HL-60/S4 treated with retinoic acid at 250 ng/mL for 4 days and 3 days (cell line): ENCODE measurements around the gene APIP.

ENCODE experiments used
- in situ Hi-C: fragments of 300-500 bp; cut with MboI; formaldehyde crosslinking; loops from 2 replicates; pipeline ENCODE4 v1.7.0; 2022; ENCODE audit warnings: low sequenced_read_pairs

Gene APIP, protein sequence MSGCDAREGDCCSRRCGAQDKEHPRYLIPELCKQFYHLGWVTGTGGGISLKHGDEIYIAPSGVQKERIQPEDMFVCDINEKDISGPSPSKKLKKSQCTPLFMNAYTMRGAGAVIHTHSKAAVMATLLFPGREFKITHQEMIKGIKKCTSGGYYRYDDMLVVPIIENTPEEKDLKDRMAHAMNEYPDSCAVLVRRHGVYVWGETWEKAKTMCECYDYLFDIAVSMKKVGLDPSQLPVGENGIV

GRCh38 chr11:34916015-34916842, at the start of gene APIP, which contains the start of gene PDHX:
Gene APIP (minus strand): TSS chr11:34916379. CDS start chr11:34916284, 95 bp downstream.
Gene PDHX (plus strand): TSS chr11:34916618. CDS start chr11:34916656, 38 bp downstream.
- in situ Hi-C loops = loop anchor here (10.0 kb wide), 1 partner anchor 479 kb away; no protein-coding TSS in a partner anchor

DNA sequence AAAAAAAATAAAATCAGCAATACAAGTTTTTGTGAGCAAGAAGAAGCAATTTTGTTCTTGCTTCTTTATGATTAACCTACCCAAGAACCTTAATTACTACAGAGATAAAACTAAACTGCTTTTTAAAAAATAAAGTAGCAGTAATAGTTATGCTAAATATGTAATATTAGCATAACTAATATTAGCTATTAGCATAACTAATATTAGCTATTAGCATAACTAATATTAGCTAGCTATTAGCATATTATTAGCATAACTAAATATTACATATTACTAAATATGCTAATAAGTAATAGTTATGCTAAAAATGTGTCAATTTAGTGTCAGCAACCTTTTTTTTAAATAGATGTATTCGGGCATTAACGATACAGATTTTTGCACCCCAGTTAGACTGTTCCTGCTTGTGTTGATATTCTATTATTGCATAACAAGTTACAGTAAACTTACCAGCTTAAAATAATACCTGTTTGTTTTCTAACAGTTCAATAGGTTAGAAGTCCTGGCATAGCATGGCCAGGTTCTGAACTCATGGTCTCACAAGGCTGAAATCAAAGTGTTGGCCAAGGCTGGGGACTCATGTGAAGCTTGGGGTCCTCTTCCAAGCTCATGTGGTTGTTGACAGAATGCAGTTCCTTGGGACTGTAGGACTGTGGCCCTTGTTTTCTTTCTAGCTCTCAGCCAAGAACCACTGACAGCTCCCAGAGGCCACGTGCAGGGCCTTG, 48.6 kb upstream of the APIP start:
- in situ Hi-C loops = no loop called here

DNA sequence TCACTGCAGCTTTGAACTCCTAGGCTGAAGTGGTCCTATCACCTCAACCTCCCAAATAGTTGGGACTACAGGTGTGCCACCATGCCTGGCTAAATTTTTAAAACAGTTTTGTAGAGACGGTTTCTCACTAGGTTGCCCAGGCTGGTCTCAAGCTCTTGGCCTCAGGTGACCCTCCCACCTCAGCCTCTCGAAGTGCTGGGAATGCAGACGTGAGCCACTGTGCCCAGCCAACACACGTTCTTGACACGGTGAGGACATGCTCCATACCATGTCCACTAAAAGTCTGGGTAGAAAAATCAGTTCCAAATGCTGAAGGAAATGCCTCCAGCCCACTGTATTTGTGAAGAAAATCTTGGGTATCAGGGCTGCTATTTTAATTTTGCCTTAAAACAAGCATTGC, 47.2 kb upstream of the APIP start:
- in situ Hi-C loops = no loop called here

GRCh38 chr11:34962034-34962433, 45.9 kb upstream of the APIP start:
- in situ Hi-C loops = no loop called here

DNA sequence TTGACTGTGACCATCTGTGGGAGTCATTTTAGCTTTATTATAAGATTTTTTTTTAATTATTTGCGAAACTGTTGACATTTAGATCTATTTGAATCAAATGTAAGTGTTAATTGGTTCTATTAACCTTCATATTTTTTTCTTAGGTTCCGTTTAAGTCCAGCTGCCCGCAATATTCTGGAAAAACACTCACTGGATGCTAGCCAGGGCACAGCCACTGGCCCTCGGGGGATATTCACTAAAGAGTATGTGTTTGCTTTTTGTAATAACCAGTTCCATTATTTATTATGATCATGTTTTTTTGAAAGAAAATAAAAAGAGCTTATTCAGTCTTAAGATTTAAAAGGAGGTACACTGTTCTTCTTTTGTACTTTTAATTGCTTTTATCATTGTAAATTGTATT, 44.1 kb upstream of the APIP start:
- in situ Hi-C loops = no loop called here

- in situ Hi-C loops = no loop called here
Measured at GRCh38 chr11:34959770-34960169, 43.6 kb upstream of the APIP start.

GRCh38 chr11:34957606-34958005, 41.4 kb upstream of the APIP start:
- in situ Hi-C loops = no loop called here

DNA sequence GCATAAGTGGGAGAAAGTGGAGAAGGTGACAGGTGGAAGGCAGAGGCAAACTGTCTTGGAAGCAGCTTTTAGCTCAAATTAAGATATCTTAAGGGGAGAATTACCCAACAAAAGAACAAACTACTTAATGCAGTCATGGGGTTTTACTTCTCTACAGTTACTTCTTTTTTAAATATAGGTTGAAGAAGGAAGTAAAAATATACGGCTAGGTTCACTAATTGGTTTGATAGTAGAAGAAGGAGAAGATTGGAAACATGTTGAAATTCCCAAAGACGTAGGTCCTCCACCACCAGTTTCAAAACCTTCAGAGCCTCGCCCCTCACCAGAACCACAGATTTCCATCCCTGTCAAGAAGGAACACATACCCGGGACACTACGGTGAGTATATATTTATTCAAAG, 41.0 kb upstream of the APIP start:
- in situ Hi-C loops = no loop called here

- in situ Hi-C loops = no loop called here
Measured at GRCh38 chr11:34953955-34954354, 37.8 kb upstream of the APIP start.

DNA sequence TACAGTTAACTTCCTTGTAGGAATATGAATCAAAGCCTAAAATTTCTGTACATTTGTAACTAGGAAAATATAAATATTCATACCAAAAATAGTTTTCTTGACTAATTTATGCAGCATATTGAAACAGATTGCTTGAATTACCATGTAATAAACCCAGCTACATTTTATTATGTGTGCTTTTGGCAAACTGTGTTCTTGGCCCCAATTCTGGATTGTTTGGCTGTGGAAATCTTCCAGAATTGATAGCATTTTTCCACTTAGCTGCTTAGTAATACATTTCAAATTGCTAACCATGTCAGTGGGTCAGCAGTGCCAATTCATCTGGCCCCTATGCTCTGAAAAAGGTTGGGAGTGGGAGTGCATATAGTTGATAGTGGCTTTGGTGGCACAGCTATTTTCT, 32.5 kb upstream of the APIP start:
- in situ Hi-C loops = no loop called here

DNA sequence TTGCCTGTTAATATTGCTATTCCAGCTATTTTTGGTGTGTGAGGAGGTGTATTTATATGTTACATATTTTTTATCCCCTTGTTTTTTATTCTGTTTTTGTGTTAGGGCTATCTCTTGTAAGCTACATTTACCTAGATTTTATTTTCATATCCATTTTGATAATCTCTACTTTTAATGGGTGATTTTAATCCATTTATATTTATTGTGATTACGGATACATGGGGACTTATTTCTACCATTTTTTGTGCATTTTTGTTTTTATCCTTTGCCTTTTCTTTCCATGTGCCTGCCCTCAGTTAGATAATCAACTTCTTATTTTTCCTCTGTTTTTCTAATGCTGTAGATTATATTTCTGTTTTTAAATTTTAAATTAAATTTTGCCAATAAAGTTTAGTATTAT, 28.5 kb upstream of the APIP start:
- in situ Hi-C loops = no loop called here

DNA sequence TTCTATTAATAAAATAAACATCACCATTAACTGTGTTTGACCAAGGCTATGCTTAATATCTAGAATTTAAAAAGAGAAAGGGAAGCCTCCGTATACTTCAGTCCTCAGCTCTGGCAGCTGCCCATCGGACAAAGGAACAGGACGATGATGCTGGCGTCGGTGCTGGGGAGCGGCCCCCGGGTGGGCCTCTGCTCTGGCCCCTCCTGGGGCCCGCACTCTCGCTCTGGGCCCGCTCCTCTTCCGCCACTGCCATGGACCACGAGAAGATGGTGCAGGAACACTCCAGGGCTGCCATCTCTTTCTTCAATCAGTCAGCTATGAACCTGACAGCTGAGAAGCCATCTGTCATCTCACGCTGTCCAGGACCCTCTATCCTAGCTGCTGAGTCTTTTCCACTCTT, 25.5 kb upstream of the APIP start:
- in situ Hi-C loops = no loop called here

DNA sequence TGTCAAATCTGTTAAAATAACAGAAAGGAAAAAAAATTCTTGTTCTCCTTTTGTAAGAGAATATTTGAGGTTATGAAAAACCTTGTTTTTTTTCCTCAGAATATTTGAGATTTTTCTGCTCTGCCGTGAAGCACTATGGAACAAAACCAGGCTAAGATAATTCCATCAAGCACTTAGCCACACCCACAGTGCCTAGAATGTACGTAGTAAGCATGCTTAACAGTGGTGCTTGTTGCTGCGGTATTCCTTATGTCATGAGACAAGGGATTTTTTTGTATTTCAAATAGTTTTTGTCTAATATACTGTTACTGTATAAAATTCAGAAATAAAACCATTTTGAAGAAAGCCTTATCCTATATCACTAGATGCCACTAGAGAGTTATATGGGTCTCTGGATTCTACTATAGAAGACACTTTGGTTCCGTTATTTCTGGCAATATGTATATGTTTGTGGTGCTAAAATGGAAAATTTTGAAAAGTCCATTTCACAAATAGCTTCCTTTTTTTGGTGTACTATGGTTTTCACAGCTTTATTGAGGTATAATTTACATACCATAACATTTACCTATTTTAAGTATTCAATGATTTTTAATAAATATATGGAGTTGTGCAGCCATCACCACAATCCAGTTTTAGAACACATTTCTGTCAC, 24.0 kb upstream of the APIP start:
- in situ Hi-C loops = no loop called here

DNA sequence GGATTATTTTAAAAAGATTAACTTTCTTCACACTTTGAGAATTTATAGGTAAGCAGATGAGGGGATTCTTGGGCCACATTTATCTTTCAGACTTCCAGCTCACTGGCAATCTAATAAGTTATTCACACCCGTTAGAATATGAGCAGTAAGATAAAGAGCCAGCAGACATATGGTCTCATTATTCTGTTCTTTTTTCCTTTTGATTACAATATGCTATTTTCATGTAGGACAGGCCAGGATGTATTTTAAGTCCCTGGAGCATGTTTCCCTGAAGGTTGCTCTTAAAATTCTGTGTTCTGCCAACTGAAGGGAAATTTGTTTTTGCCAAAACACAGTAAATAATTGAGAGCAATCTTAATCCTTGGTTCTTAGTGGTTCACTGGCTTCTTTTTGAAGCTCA, 22.4 kb upstream of the APIP start:
- in situ Hi-C loops = no loop called here

DNA sequence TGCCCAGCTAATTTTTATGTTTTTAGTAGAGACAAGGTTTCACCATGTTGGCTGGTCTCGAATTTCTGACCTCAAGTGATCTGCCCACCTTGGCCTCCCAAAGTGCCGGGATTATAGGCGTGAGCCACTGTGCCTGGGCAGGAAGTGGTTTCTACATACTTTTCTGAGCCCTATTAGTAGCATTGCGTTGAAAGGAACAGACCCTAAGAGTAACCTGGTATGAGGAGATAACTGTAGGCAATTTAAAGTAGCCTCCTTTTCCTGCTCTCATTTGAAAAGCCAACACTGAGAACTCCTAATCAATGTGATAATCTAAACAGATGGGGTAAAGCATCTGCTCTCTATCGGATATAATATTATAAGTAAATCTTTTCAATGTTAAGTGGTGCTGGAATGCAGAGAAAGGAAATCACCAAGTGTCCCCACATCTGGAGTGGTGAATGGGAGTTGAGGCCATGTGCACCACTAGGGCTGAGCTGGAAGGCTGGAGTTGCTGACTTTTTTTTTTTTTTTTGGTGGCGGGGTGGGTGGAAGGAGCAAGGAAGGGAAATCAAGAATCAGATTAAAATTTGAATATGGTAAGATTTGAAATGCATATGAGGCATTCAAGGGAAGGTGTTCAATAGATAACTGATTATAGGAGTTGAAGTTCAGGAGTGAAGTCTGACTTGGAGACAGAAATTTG, 20.9 kb upstream of the APIP start:
- in situ Hi-C loops = no loop called here

DNA sequence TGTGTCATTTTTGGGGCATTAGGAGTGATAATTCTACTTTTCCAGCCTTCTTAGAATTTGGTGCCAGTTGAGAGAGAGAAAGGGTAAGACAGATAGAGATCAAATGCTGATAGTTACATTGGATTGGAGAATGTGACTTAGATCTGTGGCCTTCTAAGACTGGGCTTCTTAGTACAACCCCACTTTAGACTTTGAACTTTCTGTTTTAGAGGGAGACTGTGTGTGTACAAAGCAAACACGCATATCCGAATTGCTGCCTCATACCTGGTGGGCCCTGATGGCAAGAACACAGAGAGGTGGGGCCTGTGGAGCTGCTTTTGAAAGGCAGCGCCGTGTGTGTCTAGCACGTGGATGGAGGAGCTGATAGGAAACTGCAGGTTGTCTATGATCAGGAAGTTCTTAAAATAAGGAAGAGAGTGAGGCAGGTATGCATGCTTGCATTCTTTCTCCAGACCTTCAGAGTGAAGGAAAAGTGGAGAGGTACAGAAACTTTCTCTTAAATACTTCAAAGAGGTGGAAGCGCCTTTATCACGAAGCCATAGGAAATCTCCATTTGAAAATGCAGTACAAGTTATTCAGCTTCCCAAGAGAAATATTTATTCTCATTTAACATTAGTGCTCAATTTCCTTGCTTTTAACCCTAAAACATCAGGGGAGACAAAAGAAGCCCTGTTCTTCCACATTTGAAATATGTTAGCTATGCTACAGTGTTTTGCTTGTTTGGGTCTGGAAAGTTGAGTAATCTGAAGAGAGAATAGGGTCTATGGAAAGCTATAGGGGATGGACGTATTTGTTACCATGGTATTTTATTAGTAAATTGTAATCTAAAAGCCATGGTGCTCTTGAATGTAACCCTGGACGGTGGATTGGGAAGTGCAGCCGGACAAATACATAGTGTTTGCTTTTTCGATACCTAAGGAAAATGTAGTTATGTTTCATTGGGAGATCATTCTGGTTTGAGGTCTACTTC, 13.9 kb upstream of the APIP start:
- in situ Hi-C loops = no loop called here

DNA sequence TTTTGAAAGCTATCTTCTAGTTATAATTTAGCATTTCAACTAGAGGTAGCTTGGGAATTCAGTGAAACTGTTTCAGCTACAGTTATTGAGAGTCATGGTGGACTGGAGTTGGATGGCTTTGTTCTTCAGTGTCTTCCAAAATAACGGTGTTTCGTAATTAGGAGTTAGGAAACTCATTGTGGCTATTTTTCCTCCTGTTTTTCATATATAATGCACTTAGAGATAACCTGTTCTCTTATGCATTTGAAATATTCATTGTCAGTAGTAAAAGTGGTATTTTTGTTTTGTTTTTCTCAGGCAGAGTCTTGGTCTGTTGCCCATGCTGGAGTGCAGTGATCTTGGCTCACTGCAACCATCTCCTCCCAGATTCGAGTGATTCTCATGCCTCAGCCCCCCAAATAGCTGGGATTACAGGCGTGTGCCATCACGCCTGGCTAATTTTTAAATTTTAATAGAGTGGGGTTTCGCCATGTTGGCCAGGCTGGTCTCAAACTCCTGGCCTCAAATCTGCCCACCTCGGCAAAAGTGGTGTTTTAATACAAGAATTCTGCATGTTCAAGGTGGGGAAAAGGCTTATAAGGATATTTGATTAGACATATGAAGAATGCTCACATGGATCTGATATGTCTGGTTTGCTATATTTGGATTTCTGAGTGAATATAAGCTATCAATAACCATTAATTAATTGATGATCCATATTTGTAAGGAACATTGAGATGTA, 12.9 kb upstream of the APIP start:
- in situ Hi-C loops = no loop called here

- in situ Hi-C loops = no loop called here
Measured at GRCh38 chr11:34928268-34928959, 12.2 kb upstream of the APIP start.
